HCT116 (cell line): ENCODE data around the gene RPLP1. TPM values are rescaled to one million over a fixed set of nuclear protein-coding genes. Genes with fewer than 3 reads are reported as not detected.

Experiments
- ATAC-seq: fragments of 200-7000 bp; cut with Tn5 transposase; 2 replicates; pipeline ENCODE4 v1.9.1; 2020; ENCODE audit warnings: mild to moderate bottlenecking, moderate library complexity
- BruUV-seq: library from RNA; stranded (reverse); fragments of 400-500 nt; replicated peaks from 2 replicates; lab custom pipeline; 2021; lab: Mats Ljungman, UMichigan
- CTCF ChIA-PET: fragments of 300-600 bp; sonication (Branson Sonifier 250); formaldehyde crosslinking; loops from one replicate; lab custom pipeline; 2021; ENCODE audit warnings: antibody characterized with exemption; lab: Charles Lee
- POLR2A ChIA-PET: fragments of 300-600, 350-600 bp; sonication (Branson Sonifier 250); formaldehyde crosslinking; loops from one replicate; lab custom pipeline; 2021; ENCODE audit warnings: antibody characterized with exemption; lab: Charles Lee
- RAD21 ChIA-PET, 2 experiments: fragments of 300-600 bp; sonication (Branson Sonifier 250); formaldehyde crosslinking; loops; one replicate each; lab custom pipeline; 2023; ENCODE audit warnings: low total read pairs in 2 of 2; ENCODE audit not compliant: uncharacterized antibody in 2 of 2, unreplicated experiment in 2 of 2, low non-redundant PET in 1 of 2; lab: Charles Lee
- DNase-seq: peaks from one replicate; pipeline ENCODE4 v3.0.0-alpha.2; 2010; ENCODE audit warnings: low read depth, low spot score
- H2AFZ ChIP-seq: fragments of 200-600 bp; shearing (Covaris generic), sonication (generic); 2 replicates; pipeline ENCODE4 v1.6.1; 2017; ENCODE audit warnings: low read depth, mixed run types, mixed read lengths, antibody characterized with exemption, low read length; ENCODE audit not compliant: poor library complexity, severe bottlenecking
- H3K27ac ChIP-seq: 2 replicates; pipeline ENCODE4 v1.5.1; 2012; ENCODE audit warnings: low read depth, low read length
- H3K27me3 ChIP-seq: fragments of 200-600 bp; sonication (generic); 2 replicates; pipeline ENCODE4 v1.6.1; 2016; ENCODE audit warnings: mixed run types, low read length, mixed read lengths; ENCODE audit not compliant: insufficient read depth
- H3K36me3 ChIP-seq, 2 experiments: fragments of 200-500 bp in 1 of 2; fragments of 200-600 bp in 1 of 2; sonication (Bioruptor generic) in 1 of 2; sonication (generic) in 1 of 2; 2 replicates each; pipeline versions ENCODE4 v1.5.1 to v1.6.1; 2014 to 2016; ENCODE audit warnings: low read length in 2 of 2, inconsistent platforms in 1 of 2, mixed read lengths in 1 of 2, mixed run types in 1 of 2; ENCODE audit not compliant: insufficient read depth in 2 of 2, control insufficient read depth in 1 of 2
- H3K4me1 ChIP-seq, 2 experiments: fragments of 200-600 bp in 1 of 2; sonication (generic) in 1 of 2; 2 replicates each; pipeline versions ENCODE4 v1.5.1 to v1.6.1; 2012 to 2017; ENCODE audit warnings: low read length in 2 of 2, inconsistent platforms in 1 of 2, mild to moderate bottlenecking in 1 of 2, mixed read lengths in 1 of 2, mixed run types in 1 of 2, moderate library complexity in 1 of 2; ENCODE audit not compliant: insufficient read depth in 2 of 2, control insufficient read depth in 1 of 2
- H3K4me2 ChIP-seq: fragments of 200-600 bp; sonication (generic); 2 replicates; pipeline ENCODE4 v1.6.1; 2017; ENCODE audit warnings: mixed run types, low read length, mixed read lengths
- H3K4me3 ChIP-seq, 2 experiments: fragments of 200-600 bp in 1 of 2; sonication (generic) in 1 of 2; replicated peaks in 1 of 2; 2 replicates each; pipeline ENCODE4 v1.5.1; 2011 to 2016; ENCODE audit warnings: low read length in 2 of 2, control low read depth in 1 of 2, low read depth in 1 of 2, mild to moderate bottlenecking in 1 of 2, mixed read lengths in 1 of 2, mixed run types in 1 of 2
- H3K79me2 ChIP-seq: fragments of 200-600 bp; sonication (generic); 2 replicates; pipeline ENCODE4 v1.6.1; 2017; ENCODE audit warnings: mild to moderate bottlenecking, mixed run types, low read length, moderate library complexity, mixed read lengths; ENCODE audit not compliant: insufficient read depth
- H3K9ac ChIP-seq: fragments of 200-600 bp; sonication (generic); 2 replicates; pipeline ENCODE4 v1.6.1; 2016; ENCODE audit warnings: low read length, mixed read lengths
- H3K9me2 ChIP-seq: fragments of 200-600 bp; sonication (generic), shearing (Covaris generic); 2 replicates; pipeline ENCODE4 v1.6.1; 2017; ENCODE audit warnings: mixed run types, mild to moderate bottlenecking, moderate library complexity; ENCODE audit not compliant: insufficient read depth
- H3K9me3 ChIP-seq, 2 experiments: fragments of 200-500 bp in 1 of 2; fragments of 200-600 bp in 1 of 2; sonication (Bioruptor generic) in 1 of 2; sonication (generic) in 1 of 2; 2 replicates each; pipeline ENCODE4 v1.6.1; 2014 to 2017; ENCODE audit warnings: low read length in 2 of 2, mixed read lengths in 2 of 2, inconsistent platforms in 1 of 2, low read depth in 1 of 2, mild to moderate bottlenecking in 1 of 2, mixed run types in 1 of 2, moderate library complexity in 1 of 2; ENCODE audit not compliant: control insufficient read depth in 1 of 2, insufficient read depth in 1 of 2
- H4K20me1 ChIP-seq: fragments of 200-600 bp; sonication (generic), shearing (Covaris generic); 2 replicates; pipeline ENCODE4 v1.6.1; 2017; ENCODE audit warnings: mixed run types, mild to moderate bottlenecking, moderate library complexity; ENCODE audit not compliant: insufficient read depth
- CBX3 ChIP-seq: IDR thresholded peaks from 2 replicates; pipeline ENCODE4 v1.6.1; 2012; ENCODE audit warnings: low read depth
- CEBPB ChIP-seq: IDR thresholded peaks from 2 replicates; pipeline ENCODE4 v1.6.1; 2012; ENCODE audit warnings: low read depth
- EGR1 ChIP-seq: IDR thresholded peaks from 2 replicates; pipeline ENCODE4 v1.6.1; 2012; ENCODE audit warnings: low read depth
- EZH2 ChIP-seq: fragments of 200-600 bp; sonication (generic); IDR thresholded peaks from 2 replicates; pipeline ENCODE4 v1.6.1; 2017; ENCODE audit warnings: antibody characterized with exemption, mixed run types
- EZH2phosphoT487 ChIP-seq: fragments of 200-600 bp; IDR thresholded peaks from 2 replicates; pipeline ENCODE4 v1.6.1; 2018; ENCODE audit warnings: antibody characterized with exemption, borderline replicate concordance
- FOSL1 ChIP-seq: IDR thresholded peaks from 2 replicates; pipeline ENCODE4 v1.6.1; 2012; ENCODE audit warnings: low read depth
- JUND ChIP-seq: IDR thresholded peaks from 2 replicates; pipeline ENCODE4 v1.6.1; 2012
- POLR2A ChIP-seq: IDR thresholded peaks from 2 replicates; pipeline ENCODE4 v1.7.0; 2011; ENCODE audit warnings: borderline replicate concordance; ENCODE audit not compliant: insufficient read depth, insufficient read length; ENCODE audit errors: extremely low read depth
- POLR2AphosphoS5 ChIP-seq: IDR thresholded peaks from 2 replicates; pipeline ENCODE4 v1.6.1; 2011; ENCODE audit warnings: mild to moderate bottlenecking, low read depth, low read length, moderate library complexity
- RAD21 ChIP-seq: IDR thresholded peaks from 2 replicates; pipeline ENCODE4 v1.6.1; 2012; ENCODE audit warnings: low read depth, mild to moderate bottlenecking
- REST ChIP-seq: IDR thresholded peaks from 2 replicates; pipeline ENCODE4 v1.6.1; 2012; ENCODE audit warnings: low read depth
- SIN3A ChIP-seq: IDR thresholded peaks from 2 replicates; pipeline ENCODE4 v1.6.1; 2012; ENCODE audit warnings: low read depth
- SP1 ChIP-seq: IDR thresholded peaks from 2 replicates; pipeline ENCODE4 v1.6.1; 2012; ENCODE audit warnings: low read depth
- SRF ChIP-seq: IDR thresholded peaks from 2 replicates; pipeline ENCODE4 v1.6.1; 2012; ENCODE audit warnings: low read depth
- TCF7L2 ChIP-seq: IDR thresholded peaks from 2 replicates; pipeline ENCODE4 v1.7.0; 2011; ENCODE audit warnings: borderline replicate concordance, inconsistent platforms; ENCODE audit not compliant: insufficient read depth, insufficient read length; ENCODE audit errors: extremely low read depth
- ZFX ChIP-seq: fragments of 450-650 bp; IDR thresholded peaks from 2 replicates; pipeline ENCODE4 v1.6.1; 2017
- ZNF274 ChIP-seq: fragments of 200-500 bp; sonication (Bioruptor generic); IDR thresholded peaks from 2 replicates; pipeline ENCODE4 v1.6.1; 2014; ENCODE audit warnings: mild to moderate bottlenecking, low read depth, low read length, inconsistent platforms
- intact Hi-C: fragments of 100-400 bp; cut with micrococcal nuclease; formaldehyde crosslinking; loops from 2 replicates; pipeline ENCODE4 v1.10.0; 2022
- total RNA-seq: library from RNA; stranded (reverse); gene quantifications from one replicate; pipeline ENCODE4 v1.2.1, GENCODE V29; 2021; ENCODE audit not compliant: unreplicated experiment
- TF ChIP-seq, protein P1 (sequence below): IDR thresholded peaks from 2 replicates; pipeline ENCODE4 v1.6.1; 2011; ENCODE audit warnings: mild to moderate bottlenecking, low read length, moderate library complexity; ENCODE audit not compliant: insufficient replicate concordance; ENCODE audit errors: extremely low read depth
- TF ChIP-seq, protein P2 (sequence below), 3 experiments: fragments of 200-600 bp in 1 of 3; sonication (generic) in 1 of 3; IDR thresholded peaks in 2 of 3; conservative IDR thresholded peaks in 1 of 3; 2 replicates each; pipeline ENCODE4 v1.5.1; 2012 to 2017; ENCODE audit warnings: low read depth in 2 of 3, low read length in 2 of 3, antibody characterized with exemption in 1 of 3, borderline replicate concordance in 1 of 3, control low read depth in 1 of 3, mild to moderate bottlenecking in 1 of 3, mixed read lengths in 1 of 3, mixed run types in 1 of 3, moderate library complexity in 1 of 3; ENCODE audit not compliant: insufficient read depth in 1 of 3

The RPLP1 gene
- total RNA-seq, 1 experiment from 2014 or later: 3,138 TPM

- ChIA-PET CTCF (no interaction called here), POLR2A (no interaction called here), RAD21 (no interaction called here)
- H4K20me1 ChIP-seq: no peaks in the 10 kb centered on the region
- H3K4me3 ChIP-seq: no peak overlapping the region
- TF ChIP-seq CEBPB (no peak), EZH2 (no peak), EGR1 (no peak), FOSL1 (no peak), POLR2A (no peak), JUND (no peak), EZH2phosphoT487 (no peak), RAD21 (no peak), POLR2AphosphoS5 (no peak), ZNF274 (no peak), CBX3 (no peak), SP1 (no peak), SRF (no peak), SIN3A (no peak), REST (no peak), TCF7L2 (no peak), ZFX (no peak)
- TF ChIP-seq, protein P1, sequence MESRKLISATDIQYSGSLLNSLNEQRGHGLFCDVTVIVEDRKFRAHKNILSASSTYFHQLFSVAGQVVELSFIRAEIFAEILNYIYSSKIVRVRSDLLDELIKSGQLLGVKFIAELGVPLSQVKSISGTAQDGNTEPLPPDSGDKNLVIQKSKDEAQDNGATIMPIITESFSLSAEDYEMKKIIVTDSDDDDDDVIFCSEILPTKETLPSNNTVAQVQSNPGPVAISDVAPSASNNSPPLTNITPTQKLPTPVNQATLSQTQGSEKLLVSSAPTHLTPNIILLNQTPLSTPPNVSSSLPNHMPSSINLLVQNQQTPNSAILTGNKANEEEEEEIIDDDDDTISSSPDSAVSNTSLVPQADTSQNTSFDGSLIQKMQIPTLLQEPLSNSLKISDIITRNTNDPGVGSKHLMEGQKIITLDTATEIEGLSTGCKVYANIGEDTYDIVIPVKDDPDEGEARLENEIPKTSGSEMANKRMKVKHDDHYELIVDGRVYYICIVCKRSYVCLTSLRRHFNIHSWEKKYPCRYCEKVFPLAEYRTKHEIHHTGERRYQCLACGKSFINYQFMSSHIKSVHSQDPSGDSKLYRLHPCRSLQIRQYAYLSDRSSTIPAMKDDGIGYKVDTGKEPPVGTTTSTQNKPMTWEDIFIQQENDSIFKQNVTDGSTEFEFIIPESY: no peak
- TF ChIP-seq, protein P2, sequence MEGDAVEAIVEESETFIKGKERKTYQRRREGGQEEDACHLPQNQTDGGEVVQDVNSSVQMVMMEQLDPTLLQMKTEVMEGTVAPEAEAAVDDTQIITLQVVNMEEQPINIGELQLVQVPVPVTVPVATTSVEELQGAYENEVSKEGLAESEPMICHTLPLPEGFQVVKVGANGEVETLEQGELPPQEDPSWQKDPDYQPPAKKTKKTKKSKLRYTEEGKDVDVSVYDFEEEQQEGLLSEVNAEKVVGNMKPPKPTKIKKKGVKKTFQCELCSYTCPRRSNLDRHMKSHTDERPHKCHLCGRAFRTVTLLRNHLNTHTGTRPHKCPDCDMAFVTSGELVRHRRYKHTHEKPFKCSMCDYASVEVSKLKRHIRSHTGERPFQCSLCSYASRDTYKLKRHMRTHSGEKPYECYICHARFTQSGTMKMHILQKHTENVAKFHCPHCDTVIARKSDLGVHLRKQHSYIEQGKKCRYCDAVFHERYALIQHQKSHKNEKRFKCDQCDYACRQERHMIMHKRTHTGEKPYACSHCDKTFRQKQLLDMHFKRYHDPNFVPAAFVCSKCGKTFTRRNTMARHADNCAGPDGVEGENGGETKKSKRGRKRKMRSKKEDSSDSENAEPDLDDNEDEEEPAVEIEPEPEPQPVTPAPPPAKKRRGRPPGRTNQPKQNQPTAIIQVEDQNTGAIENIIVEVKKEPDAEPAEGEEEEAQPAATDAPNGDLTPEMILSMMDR (IDR thresholded peaks at IDR 0.05 in 2 of 3, conservative IDR thresholded peaks at IDR 0.05 in 1 of 3; ENCODE audit: borderline replicate concordance in 1 of 3, insufficient read depth in 1 of 3, low read depth in 2 of 3, low read length in 2 of 3): no peak
- no peaks in the 10 kb centered on the region for H3K79me2 ChIP-seq
- no peaks in the 10 kb centered on the region for H3K9me2 ChIP-seq
- H3K9me3 ChIP-seq: no peaks in the 10 kb centered on the region
- no peaks in the 10 kb centered on the region for H3K27me3 ChIP-seq
- no peak overlapping the region for H3K9ac ChIP-seq
- no peak overlapping the region for H2AFZ ChIP-seq
- no peak overlapping the region for H3K4me2 ChIP-seq
- DNase-seq: no peak
- H3K36me3 ChIP-seq: no peaks in the 10 kb centered on the region
- no TSS peak for BruUV-seq
- ATAC-seq: no peak
- intact Hi-C loops: no loop called here
- H3K27ac ChIP-seq: no peak overlapping the region
- H3K4me1 ChIP-seq: no peaks in the 10 kb centered on the region
These were observed 30.2 kb downstream of the RPLP1 start for GRCh38 chr15:69482686-69483256.
